ENCODE measurements around the gene SPTBN4.

Gene SPTBN4

GRCh38 chr19:40596608-40597328 lies 130.0 kb downstream of the SPTBN4 start (continued):
- no peak for TF ChIP-seq ZBTB11 (tag by site-specific recombination; conservative IDR thresholded peaks at IDR 0.05; ENCODE audit: low read depth)
- peak; percentile 64 for TF ChIP-seq SP3 (tag by site-specific recombination; IDR thresholded peaks at IDR 0.05)
- TF ChIP-seq ZSCAN30 (tag by site-specific recombination; IDR thresholded peaks at IDR 0.05) = no peak
- TF ChIP-seq ZNF311 (tag by site-specific recombination; IDR thresholded peaks at IDR 0.05; ENCODE audit: borderline replicate concordance) = no peak
- no peak for TF ChIP-seq OSR2 (tag by site-specific recombination; IDR thresholded peaks at IDR 0.05)
- no peak for TF ChIP-seq BCL6B (tag by site-specific recombination; IDR thresholded peaks at IDR 0.05)
- 0 out of 2 replicates have a peak, but pooled peaks have one; percentile 8 for TF ChIP-seq PRDM4 (tag by site-specific recombination; IDR thresholded peaks at IDR 0.05)
- TF ChIP-seq HOXD13 (CRISPR knock-in tag; IDR thresholded peaks at IDR 0.05; ENCODE audit: borderline replicate concordance) = no peak
- TF ChIP-seq PRDM6 (tag by site-specific recombination; IDR thresholded peaks at IDR 0.05) = no peak
- TF ChIP-seq ZNF692 (tag by site-specific recombination; IDR thresholded peaks at IDR 0.05) = 0 out of 2 replicates have a peak, but pooled peaks have one; percentile 16
- TF ChIP-seq KLF16 (tag by site-specific recombination; IDR thresholded peaks at IDR 0.05) = no peak
- TF ChIP-seq ZSCAN18 (tag by site-specific recombination; IDR thresholded peaks at IDR 0.05) = no peak
- TF ChIP-seq ZSCAN4 (tag by site-specific recombination; IDR thresholded peaks at IDR 0.05) = no peak
- no peak for TF ChIP-seq ZNF146 (tag by site-specific recombination; IDR thresholded peaks at IDR 0.05)
- no peak for TF ChIP-seq GLI4 (tag by site-specific recombination; IDR thresholded peaks at IDR 0.05)
- TF ChIP-seq ZNF398 (tag by site-specific recombination; IDR thresholded peaks at IDR 0.05) = peak; percentile 72
- no peak for TF ChIP-seq KLF7 (tag by site-specific recombination; IDR thresholded peaks at IDR 0.05; ENCODE audit: borderline replicate concordance)
- TF ChIP-seq ZNF561 (tag by site-specific recombination; IDR thresholded peaks at IDR 0.05; ENCODE audit: borderline replicate concordance) = no peak
- no peak for TF ChIP-seq ZNF596 (tag by site-specific recombination; IDR thresholded peaks at IDR 0.05)
- no peak for TF ChIP-seq ZNF830 (tag by site-specific recombination; IDR thresholded peaks at IDR 0.05; ENCODE audit: low read depth)
- no peak for TF ChIP-seq ZNF704 (tag by site-specific recombination; IDR thresholded peaks at IDR 0.05)
- no peak for TF ChIP-seq ZNF416 (tag by site-specific recombination; IDR thresholded peaks at IDR 0.05)

Measured in HEK293 (cell line).